Activated CD8-positive, alpha-beta T cell treated with anti-CD3 and anti-CD28 coated beads for 36 hours (primary cell): ENCODE measurements around the gene MFAP3L. TPM values are rescaled to one million over a fixed set of nuclear protein-coding genes. Genes with fewer than 3 reads are reported as not detected.

Experiments used
- ATAC-seq: fragments of 200-7000 bp; cut with Tn5 transposase; one replicate; pipeline ENCODE4 v1.10.0; 2021; ENCODE audit warnings: mild to moderate bottlenecking, moderate library complexity
- CTCF ChIA-PET: fragments of 350-600 bp; sonication (Branson Sonifier 250); formaldehyde crosslinking; loops from one replicate; lab custom pipeline; 2021; ENCODE audit warnings: antibody characterized with exemption; lab: Charles Lee
- POLR2A ChIA-PET: fragments of 350-600 bp; sonication (Branson Sonifier 250); formaldehyde crosslinking; loops from one replicate; lab custom pipeline; 2021; ENCODE audit warnings: antibody characterized with exemption; lab: Charles Lee
- DNase-seq: peaks from one replicate; pipeline ENCODE4 v3.0.0-alpha.2; 2020
- H3K27ac Mint-ChIP-seq: one replicate; pipeline ENCODE4 v1.8.0; 2021; ENCODE audit warnings: mild to moderate bottlenecking, mixed read lengths
- H3K27me3 Mint-ChIP-seq: one replicate; pipeline ENCODE4 v1.8.0; 2021; ENCODE audit warnings: mixed read lengths
- H3K36me3 Mint-ChIP-seq: one replicate; pipeline ENCODE4 v1.8.0; 2021; ENCODE audit warnings: low read depth, mixed read lengths
- H3K4me1 Mint-ChIP-seq: one replicate; pipeline ENCODE4 v1.8.0; 2021; ENCODE audit warnings: low read depth, mixed read lengths
- H3K4me3 Mint-ChIP-seq: one replicate; pipeline ENCODE4 v1.8.0; 2021; ENCODE audit warnings: mild to moderate bottlenecking, moderate library complexity, mixed read lengths
- H3K9me3 Mint-ChIP-seq: one replicate; pipeline ENCODE4 v1.8.0; 2021; ENCODE audit warnings: mixed read lengths
- intact Hi-C: fragments of 100-400 bp; cut with micrococcal nuclease; formaldehyde crosslinking; loops from one replicate; pipeline ENCODE4 v1.10.0; 2022
- total RNA-seq, 2 experiments: library from RNA; stranded (reverse); gene quantifications; one replicate each; pipeline ENCODE4 v1.2.3, GENCODE V29; 2021
- TF ChIP-seq, protein P1 (sequence below): fragments of 200-600 bp; IDR thresholded peaks from one replicate; pipeline ENCODE4 v1.8.0; 2022; ENCODE audit warnings: antibody characterized with exemption, mild to moderate bottlenecking

The MFAP3L gene
- total RNA-seq, result under 1 TPM; 0.68 to 0.85 TPM

DNA sequence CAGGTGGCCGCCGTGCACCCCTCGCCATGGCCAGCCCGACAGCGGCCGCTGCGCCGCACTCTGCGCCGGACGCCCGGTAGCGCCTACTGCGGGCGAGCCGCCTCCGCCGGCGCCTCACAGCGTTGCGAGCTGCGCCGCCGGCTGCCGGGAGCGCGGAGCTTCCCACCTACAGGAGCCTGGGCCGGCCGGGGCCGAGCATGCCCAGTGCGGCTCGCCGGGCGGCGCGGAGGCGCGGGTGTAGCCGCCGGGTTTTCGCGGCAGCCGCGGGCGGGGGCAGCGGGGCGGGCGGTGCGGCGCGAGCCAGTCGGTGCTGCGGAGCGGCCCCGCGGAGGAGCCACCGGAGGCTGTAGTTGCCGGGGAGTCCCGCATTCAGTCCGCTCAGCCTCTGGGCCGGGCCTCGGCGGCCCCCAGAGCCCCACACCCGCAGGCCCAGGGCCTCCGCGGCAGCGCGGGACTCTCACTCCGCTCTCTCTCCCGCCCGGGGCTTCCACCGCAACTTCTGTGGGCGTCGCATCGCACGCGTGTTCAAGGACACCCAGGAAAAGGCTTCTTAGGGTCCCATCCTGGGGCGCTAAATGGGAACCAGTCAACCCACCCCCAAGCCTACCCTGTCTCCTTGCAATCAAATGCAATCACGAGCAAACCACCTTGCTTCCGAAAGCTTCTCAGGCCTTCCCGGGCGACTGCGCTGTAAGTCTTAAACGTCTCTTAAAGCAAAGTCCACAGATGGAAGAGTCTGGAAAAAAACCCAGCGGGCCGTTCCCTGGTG lies at the start of gene MFAP3L:
Gene MFAP3L, minus strand, starts transcription at position 143 of the 769 bp plus-strand sequence. CDS start 20,518 bp downstream, outside the sequence.
- intact Hi-C loops, result loop anchor here (10.0 kb wide), 1 partner anchor 412 kb away; the partner anchor contains the start of gene NEK1
- POLR2A ChIA-PET, result interaction anchor here (1.1 kb wide), 2 partner anchors 11 to 414 kb away, joined by 3 read pairs; partner anchors contain the start of gene NEK1
- CTCF ChIA-PET, result interaction anchor here (1.3 to 1.5 kb wide), 2 partner anchors 14 to 27 kb away, joined by 3 read pairs; no protein-coding TSS in a partner anchor
- Mint-ChIP-seq H3K27me3 (peaks cover 19% of the 10 kb centered on the region), H3K36me3 (peaks cover 2% of the 10 kb centered on the region), H3K27ac (peak within 1 kb of the TSS; percentile 84), H3K9me3 (peaks cover 4% of the 10 kb centered on the region), H3K4me1 (peaks cover 3% of the 10 kb centered on the region), H3K4me3 (peak within 1 kb of the TSS; percentile 81)
- TF ChIP-seq, protein P1, sequence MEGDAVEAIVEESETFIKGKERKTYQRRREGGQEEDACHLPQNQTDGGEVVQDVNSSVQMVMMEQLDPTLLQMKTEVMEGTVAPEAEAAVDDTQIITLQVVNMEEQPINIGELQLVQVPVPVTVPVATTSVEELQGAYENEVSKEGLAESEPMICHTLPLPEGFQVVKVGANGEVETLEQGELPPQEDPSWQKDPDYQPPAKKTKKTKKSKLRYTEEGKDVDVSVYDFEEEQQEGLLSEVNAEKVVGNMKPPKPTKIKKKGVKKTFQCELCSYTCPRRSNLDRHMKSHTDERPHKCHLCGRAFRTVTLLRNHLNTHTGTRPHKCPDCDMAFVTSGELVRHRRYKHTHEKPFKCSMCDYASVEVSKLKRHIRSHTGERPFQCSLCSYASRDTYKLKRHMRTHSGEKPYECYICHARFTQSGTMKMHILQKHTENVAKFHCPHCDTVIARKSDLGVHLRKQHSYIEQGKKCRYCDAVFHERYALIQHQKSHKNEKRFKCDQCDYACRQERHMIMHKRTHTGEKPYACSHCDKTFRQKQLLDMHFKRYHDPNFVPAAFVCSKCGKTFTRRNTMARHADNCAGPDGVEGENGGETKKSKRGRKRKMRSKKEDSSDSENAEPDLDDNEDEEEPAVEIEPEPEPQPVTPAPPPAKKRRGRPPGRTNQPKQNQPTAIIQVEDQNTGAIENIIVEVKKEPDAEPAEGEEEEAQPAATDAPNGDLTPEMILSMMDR, result no peak
- ATAC-seq (peak; percentile 81), DNase-seq (peak; percentile 80)

DNA sequence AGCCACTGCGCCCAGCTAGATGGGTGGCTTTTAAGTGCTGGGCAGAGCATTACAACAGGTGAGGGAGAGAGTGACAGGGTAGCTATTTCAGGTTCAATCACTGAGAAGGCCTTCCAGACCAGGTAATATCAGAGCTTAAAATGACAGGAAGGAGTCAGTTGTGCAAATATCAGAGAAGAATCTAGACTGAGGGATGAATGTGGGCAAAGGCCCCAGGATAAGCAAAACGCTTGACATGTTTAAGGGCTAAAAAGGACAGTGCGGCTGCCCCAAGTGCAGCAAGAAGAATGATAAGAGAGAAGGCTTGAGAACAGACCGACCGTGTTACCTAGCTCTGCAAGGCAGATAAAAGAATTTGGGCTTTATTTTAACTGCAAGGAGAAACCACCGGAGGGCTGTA lies 45.0 kb upstream of the MFAP3L start:
- H3K36me3 Mint-ChIP-seq, result no peaks in the 10 kb centered on the region
- intact Hi-C loops, result no loop called here

DNA sequence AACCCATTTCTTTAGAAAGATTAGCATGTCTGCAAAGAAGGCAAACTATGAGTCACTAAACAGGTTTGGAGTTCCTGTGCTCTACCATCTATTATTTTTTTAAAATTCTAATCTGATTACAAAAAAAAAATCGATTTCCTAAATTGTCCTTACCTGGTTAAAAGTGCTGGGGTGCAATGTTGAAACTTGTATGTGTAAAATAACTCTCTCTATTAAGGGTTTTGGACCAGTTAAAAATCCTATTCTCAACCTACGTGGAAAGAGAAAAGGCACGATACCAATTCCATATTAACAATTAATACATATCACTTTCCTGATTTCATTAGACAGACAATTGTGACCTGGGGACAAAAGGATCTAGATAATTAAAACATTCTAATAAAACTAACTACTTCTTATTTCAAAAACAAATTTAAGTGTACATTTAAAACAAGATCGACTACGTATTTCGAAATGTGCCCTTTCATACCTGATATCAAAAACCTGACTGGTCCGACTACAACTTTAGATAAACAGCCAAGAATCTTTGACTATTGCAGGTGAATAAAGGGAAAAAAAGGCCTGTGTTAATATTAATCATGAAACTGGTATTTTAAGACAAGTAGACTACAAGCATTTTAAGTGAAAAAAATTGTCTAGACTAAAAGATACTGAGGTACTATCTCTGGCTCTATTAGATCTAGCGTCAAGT lies 42.4 kb upstream of the MFAP3L start:
- Mint-ChIP-seq H3K27me3 (no peaks in the 10 kb centered on the region), H3K36me3 (no peaks in the 10 kb centered on the region), H3K4me3 (no peak overlapping the region), H3K9me3 (no peaks in the 10 kb centered on the region), H3K4me1 (no peaks in the 10 kb centered on the region), H3K27ac (no peak overlapping the region)
- no peak for ATAC-seq
- CTCF ChIA-PET, result no interaction called here
- TF ChIP-seq, protein P1, result no peak
- POLR2A ChIA-PET, result no interaction called here
- intact Hi-C loops, result no loop called here
- no peak for DNase-seq

More for the DNA sequence above, 45.0 kb upstream of the MFAP3L start:
- no peaks in the 10 kb centered on the region for H3K9me3 Mint-ChIP-seq
- TF ChIP-seq, protein P1, result no peak
- H3K4me3 Mint-ChIP-seq, result no peak overlapping the region
- POLR2A ChIA-PET, result no interaction called here
- ATAC-seq (no peak), DNase-seq (no peak)
- H3K27me3 Mint-ChIP-seq, result peaks cover 4% of the 10 kb centered on the region
- no peak overlapping the region for H3K27ac Mint-ChIP-seq
- no peaks in the 10 kb centered on the region for H3K4me1 Mint-ChIP-seq
- CTCF ChIA-PET, result no interaction called here

DNA sequence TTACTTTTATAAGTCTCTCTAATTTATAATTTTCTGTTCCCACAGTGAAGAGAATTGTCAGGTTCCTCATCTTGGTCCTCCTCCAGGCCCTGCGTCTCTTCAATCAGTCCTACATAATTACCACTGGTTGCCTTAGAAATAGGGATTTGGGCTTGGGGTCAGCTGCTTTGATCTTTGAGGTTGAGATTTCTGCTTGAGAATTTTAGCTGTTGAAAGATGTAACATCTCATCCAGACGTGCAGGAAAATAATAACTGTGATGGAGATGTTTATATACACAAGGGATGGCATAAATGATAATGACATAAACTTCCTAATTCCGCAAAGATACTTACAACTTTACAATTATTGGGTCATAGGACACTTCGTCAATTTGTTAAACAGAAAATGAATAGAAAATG lies 33.2 kb upstream of the MFAP3L start:
- intact Hi-C loops, result no loop called here
- no peaks in the 10 kb centered on the region for H3K9me3 Mint-ChIP-seq
- no peak overlapping the region for H3K27ac Mint-ChIP-seq
- TF ChIP-seq, protein P1, result no peak
- H3K36me3 Mint-ChIP-seq, result no peaks in the 10 kb centered on the region
- ChIA-PET CTCF (interaction anchor here (1.4 kb wide), 1 partner anchor 28 kb away, joined by 3 read pairs; no protein-coding TSS in a partner anchor), POLR2A (no interaction called here)
- no peak for ATAC-seq
- H3K4me3 Mint-ChIP-seq, result no peak overlapping the region
- peaks cover 4% of the 10 kb centered on the region for H3K27me3 Mint-ChIP-seq
- no peak for DNase-seq
- no peaks in the 10 kb centered on the region for H3K4me1 Mint-ChIP-seq
